ENCODE data around the gene RIGI.

- TF ChIP-seq CTCF (IDR thresholded peaks at IDR 0.05): no peak
- no peak for TF ChIP-seq EZH2 (IDR thresholded peaks at IDR 0.05; ENCODE audit: borderline replicate concordance, insufficient read depth, low read depth, low read length, poor library complexity, severe bottlenecking)
These were observed 28.1 kb downstream of the RIGI start for GRCh38 chr9:32497921-32498320.
